ENCODE measurements around the gene BLACAT1.
A peak's percentile ranks its signal among the peaks of the same experiment; 100 is the strongest.
"Not testable (repeated sequence)": the region's sequence is repeated elsewhere in the genome, so short reads cannot be mapped to it uniquely, and the experiment has no call there.

The BLACAT1 gene

DNA sequence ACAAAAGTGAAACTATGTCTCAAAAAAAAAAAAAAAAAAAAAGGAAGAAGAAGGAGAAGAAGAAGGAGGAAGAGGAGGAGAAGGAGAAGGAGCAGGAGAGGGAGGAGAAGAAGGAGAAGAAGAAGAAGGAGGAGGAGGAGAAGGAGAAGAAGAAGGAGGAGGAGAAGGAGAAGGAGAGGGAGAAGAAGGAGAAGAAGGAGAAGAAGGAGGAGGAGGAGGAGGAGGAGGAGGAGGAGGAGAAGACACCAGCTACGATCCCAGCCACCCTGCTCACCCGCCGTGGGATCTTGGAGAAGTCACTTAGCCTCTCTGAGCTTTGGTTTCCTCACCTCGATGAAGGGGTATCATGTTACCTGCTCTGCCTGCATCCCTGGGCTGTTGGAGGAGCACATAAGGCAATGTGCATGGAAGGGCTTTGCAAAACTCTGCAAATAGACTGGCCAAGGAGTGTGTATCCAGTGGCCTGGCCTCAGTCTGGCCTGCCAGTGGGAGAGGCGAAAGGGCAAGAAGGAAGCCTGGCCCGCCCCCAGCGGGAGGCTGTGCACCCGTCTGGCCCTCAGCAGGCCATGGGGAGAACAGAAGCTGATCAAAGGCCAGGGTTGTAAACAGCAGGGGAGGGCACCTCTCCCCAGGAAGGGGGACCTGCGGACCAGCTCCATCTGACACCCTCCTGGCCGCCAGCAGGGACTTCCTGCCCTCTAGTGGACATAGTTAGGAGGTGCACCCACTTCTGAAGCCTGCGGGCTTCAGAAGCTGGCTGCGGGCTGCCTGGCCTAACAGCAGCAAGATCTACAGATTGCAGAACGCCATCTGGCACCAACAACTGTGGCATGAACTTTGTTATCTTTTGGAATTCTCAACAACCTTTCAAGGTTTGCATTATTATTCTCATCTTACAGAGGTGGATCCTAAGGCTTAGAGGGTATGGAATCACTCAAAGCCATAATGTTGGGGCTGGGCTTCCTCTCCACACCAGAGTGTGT lies 29.4 kb upstream of the BLACAT1 start:
- DNase-seq (ENCODE audit: low read depth in 2 of 2): peak; percentile 36 to 39

DNA sequence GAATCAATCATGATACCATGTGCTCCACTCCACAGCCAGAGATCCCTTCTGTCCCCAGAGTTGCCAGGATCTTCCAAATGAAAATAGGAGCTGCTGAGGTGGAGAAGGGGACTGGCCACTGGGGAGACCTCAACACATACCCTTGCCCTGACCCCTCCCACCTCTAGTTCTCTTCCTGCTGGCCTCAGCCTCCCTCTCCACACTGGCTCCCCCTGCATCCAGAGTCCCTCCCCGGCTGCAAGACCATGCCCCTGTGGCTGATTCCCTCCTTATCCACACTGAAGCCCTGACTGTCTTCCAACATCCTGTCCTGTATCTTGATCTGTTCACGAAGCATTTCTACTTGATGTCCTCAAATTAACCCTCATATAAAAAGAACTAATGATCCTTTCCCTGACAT lies 27.5 kb upstream of the BLACAT1 start:
- DNase-seq (ENCODE audit: low read depth in 2 of 2): no peak

DNA sequence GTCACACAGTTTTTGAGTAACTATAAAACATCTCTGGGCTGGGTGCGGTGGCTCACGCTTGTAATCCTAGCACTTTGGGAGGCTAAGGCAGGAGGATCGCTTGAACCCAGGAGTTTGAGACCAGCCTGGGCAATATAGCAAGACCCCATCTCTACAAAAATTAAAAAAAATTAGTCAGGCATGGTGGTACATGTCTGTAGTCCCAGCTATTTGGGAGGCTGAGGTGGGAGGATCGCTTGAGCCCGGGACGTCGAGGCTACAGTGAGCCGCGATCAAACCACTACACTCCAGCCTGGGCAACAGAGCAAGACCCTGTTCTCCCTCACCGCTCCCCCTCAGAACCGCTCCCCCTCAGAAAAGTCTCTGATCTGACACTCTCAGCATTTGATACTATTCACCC lies 26.7 kb upstream of the BLACAT1 start:
- not testable (repeated sequence) for DNase-seq (ENCODE audit: low read depth in 2 of 2)

DNA sequence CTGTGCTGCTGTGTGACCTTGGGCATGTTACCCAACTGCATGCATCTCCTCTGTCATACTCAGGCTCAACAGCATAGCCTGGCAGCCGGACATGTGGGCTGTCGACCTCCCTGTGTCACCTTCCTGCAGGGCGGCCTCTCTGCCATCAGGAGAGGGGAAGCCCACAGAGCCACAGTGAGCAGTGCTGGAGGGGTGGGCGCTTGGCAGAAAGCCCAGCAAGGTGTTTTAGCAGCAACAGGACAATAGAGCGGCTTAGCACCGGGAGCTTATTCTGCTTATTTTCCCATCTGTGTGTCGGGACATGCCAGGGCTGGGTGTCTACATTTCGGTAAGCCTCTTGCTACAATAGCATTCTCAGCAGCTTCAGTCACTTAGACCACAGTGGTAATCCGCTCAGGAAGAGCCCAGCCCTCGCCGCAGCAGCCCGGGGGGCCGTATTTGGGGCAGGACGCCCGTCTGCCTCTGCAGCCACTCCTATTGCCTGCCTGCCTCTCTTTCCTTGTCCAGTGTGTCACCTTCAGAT lies 25.8 kb upstream of the BLACAT1 start:
- no peak for DNase-seq (ENCODE audit: low read depth in 2 of 2)

DNA sequence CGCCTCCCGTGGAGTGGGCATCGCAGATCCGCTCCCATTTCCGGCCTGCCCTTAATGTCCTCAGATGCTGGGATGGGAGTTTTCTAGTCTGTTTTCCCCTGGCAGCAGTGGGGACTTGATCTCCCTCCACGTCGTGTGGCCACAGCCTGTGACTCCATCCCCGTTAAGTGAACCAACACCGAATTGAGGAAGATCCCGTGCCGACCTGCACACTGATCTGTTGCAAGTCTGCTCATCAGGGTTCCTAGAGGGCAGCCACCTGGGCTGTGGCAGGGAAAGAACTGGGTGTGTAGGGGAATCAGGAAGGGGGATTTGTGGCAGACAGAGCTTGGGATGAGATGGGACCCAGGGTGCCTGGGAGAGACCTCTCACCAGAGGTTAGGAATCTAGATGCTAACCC lies 25.4 kb upstream of the BLACAT1 start:
- no peak for DNase-seq (ENCODE audit: low read depth in 2 of 2)

DNA sequence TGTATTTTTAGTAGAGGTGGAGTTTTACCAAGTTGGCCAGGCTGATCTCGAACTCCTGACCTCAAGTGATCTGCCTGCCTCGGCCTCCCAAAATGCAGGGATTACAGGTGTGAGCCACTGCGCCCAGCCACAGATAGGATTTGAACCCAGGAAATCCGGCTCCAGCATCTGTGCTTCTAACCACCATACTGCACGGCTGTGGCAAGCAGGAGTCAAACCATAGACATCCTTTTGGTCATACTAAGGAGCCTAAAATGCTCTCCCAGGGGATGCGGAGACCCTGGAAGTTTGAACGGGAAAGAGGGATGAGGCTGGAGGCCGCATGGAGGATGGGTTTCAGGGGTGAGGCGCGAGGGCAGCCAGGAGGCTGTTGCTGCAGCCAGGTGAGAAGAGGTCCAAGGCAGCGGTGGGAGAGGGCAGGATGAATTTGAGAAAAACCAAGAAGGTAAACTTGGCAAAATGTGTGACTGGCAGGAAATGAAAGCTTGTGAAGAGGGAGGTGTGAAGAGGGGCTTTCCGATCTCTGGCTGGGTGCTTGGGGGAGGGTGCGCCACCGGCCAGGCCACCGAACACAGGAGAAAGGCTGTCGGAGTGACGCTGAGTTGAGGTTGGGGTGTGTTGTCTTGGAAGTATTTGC lies 24.6 kb upstream of the BLACAT1 start:
- no peak for DNase-seq (ENCODE audit: low read depth in 2 of 2)

DNA sequence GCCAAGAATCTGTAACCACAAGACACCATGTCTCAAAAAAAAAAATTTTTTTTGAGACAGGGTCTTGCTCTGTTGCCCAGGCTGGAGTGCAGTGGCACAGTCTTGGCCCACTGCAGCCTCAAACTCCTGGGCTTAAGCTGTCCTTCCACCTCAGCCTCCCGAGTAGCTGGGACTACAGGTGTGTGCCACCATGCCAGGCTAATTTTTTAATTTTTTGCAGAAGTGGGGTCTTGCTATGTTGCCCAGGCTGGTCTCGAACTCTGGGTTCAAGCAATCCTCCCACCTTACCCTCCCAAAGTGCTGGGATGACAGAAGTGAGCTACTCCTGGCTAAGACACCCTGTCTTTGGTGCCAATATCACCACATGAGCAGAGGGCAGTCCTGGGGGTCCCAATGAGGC lies 23.1 kb upstream of the BLACAT1 start:
- not testable (repeated sequence) for DNase-seq (ENCODE audit: low read depth in 2 of 2)

DNA sequence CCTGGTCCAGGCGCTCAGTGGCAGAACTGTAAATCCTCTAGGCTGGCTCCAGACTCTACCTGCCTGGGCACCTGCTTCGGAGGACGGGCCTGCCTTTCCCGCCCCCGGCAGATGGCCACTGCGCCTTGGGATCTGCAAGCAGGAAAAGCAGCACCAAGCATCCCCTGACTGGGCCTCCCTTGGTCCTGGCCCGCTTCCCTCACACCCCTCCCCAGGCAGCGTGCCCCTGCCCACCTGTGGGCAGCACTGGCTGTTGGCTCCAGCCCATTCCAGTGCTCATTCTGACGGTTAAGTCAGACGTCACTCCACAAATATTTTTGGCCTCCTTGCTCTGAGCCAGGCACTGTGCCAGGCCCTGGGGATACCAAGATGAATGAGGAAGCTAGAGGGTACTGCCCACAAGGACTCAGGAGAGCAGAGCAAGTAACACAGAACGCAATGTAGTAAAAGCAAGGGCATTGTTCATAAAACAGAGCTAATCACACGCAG lies 22.0 kb upstream of the BLACAT1 start:
- no peak for DNase-seq (ENCODE audit: low read depth in 2 of 2)

DNA sequence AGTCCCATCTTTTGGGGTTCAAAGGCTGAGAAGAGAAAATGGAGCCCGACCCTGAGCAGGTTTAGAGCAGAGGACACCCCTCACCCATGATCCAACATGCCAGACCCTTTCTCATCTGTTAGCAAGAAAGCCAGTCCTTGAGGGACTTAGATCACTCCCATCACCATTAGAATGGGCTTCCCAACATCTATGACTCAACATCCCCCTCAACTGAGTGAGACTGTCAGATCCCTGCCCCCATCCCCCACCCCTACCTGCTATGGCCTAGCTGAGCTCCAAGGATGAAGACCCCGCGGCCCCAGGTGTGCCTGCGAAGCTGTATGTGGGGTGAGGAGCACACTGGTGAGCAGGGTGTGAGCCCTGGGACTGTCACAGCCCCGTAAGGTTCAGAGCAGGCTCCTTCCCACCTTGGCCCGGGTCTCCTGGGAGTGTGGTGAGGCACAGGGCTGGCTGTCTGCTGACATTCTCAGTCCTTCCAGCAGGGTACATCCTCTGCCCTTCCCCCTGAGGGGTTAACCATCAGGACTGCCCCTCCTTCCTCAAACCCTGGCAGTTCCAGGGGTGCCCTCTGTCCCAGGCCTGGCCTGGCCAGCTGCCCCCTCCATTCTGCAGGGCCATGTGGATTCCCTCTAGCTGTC lies 21.4 kb upstream of the BLACAT1 start:
- DNase-seq (ENCODE audit: low read depth in 2 of 2): no peak

DNA sequence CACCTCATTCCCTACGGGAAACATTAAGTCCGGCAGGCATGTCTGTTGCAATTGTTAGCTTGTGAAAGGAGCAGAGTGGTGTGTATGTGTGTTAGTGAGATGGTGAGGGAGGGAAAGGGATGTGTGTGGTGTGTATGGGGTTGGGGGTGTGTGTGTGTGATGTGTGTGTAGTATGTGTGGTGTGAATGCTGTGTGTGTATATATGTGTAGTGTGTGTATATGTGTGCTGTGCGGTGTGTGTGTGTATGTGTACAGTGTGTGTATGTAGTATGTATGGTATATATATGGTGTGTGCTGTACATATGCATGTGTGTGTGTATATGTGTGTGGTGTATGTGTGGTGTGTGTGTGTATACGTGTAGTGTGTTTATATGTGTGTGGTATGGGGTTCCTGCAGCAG lies 20.8 kb upstream of the BLACAT1 start:
- no peak for DNase-seq (ENCODE audit: low read depth in 2 of 2)

DNA sequence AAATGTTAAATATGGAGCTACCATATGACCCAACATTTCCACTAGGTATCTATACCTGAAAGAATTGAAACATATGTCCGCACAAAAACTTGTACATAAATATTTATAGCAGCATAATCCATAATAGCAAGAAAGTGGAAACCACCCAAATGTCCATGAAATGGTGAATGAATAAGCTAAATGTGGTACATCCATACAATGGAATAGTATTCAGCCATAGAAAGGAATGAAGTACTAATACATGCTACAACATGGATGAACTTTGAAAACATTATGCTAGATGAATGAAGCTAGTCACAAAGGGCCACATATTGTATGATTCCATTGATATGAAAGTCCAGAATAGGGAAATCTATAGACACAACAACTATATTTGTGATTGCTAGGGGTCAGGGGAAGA lies 20.0 kb upstream of the BLACAT1 start:
- no peak for DNase-seq (ENCODE audit: low read depth in 2 of 2)

DNA sequence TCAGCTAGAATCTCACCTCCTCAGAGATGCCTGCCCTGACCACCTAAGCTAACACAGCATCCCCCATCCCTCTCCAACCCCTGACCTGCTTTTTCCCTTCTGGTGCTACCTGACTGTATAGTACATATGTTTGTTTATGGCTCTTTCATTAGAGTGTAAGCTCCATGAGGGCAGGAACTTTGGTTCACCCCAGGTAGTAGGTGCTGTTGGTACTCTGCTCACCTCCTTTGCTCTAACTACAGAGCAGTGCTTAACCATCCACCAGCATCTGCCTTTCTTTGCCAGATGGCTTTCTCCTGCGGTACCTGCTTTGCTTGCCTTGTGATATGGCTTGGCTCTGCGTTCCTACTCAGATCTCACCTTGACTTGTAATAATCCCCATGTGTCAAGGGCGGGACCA lies 18.7 kb upstream of the BLACAT1 start:
- no peak for DNase-seq (ENCODE audit: low read depth in 2 of 2)

DNA sequence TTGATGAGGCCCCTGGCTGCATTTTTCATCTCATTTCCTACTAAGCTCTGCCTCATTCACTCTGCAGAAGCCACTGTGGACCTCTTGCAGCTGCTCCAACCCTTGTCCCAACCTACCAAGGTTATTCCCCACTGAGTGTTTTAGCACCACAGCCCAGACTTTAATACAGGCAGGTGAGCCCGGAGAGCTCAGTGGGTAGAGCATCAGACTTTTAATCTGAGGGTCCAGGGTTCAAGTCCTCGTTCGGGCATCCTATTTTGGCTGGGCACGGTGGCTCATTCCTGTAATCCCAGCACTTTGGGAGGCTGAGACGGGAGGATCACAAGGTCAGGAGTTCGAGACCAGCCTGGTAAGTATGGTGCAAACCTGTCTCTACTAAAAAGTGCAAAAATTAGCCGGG lies 18.1 kb upstream of the BLACAT1 start:
- DNase-seq (ENCODE audit: low read depth in 2 of 2): no peak

DNA sequence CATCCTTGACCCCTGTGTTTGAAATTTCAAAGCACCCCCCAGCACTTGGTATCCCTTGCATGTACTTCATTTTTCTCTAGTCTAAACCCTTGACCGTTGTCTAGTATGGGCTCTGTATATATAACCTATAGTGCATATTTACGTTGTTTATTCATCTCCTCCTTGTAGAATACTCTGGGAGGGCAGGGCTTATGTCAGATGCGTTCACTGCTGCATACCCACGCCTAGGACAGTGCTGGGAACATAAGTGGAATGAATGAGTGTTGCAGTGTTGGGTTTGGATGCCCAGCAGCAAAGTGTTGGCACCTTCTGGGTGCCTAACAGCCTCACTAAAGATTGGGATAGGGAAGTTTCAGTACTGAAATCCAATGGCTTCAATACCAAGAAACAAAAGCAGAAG lies 17.6 kb upstream of the BLACAT1 start:
- DNase-seq (ENCODE audit: low read depth in 2 of 2): no peak

DNA sequence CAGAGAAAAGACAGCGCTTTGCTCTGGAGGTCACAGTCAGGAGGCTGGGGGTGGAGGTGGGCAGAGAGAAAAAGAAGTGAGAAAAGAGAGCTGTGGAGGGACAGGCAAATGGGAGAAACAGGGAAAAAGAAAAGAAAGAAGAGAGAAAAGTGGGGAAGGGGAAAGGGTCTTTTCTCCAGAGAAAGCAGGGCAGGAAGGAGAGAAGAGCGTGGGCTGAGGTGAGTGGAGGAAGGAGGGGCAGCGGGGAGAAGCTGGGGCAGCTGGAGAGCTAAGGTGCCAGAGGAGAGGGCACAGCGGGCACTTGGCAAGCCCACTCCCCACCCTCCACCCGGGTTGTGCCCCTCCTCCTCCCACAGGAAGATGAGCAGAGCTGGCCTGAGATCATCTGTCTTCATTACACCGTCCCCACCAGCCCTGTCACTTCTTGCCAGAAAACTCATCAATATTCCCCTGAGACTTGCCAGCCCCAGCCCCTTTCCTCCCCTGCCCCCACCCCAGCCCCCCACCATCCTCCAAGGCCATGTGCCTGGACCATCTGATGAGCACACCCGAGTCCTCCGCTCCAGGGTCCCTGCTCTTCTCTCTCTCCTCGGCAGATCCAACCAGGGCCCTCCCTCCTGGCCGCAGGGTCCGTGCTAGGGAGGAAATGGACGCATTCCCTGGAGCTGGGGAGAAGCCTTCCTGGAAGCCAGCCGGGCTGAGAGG lies 17.0 kb upstream of the BLACAT1 start:
- DNase-seq (ENCODE audit: low read depth in 2 of 2): no peak

DNA sequence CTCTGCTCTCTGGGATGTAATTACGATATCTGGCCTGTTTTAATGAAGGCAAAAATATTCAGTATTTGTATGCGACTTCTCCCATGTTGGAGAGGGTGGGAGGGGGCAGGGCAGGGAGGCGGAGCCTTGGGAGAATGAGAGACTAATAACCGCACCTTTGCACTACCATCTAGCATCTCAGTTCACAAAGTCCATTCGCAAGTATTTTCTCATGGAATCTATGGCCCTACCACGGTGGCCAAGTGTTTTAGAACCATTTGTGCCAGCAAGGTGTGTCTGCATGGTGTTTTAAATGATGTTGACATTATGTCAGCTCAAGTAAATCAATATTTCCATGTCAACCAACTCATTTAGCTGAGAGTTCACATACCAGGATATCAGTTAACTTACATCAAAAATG lies 14.3 kb upstream of the BLACAT1 start:
- DNase-seq (ENCODE audit: low read depth in 2 of 2): no peak

DNA sequence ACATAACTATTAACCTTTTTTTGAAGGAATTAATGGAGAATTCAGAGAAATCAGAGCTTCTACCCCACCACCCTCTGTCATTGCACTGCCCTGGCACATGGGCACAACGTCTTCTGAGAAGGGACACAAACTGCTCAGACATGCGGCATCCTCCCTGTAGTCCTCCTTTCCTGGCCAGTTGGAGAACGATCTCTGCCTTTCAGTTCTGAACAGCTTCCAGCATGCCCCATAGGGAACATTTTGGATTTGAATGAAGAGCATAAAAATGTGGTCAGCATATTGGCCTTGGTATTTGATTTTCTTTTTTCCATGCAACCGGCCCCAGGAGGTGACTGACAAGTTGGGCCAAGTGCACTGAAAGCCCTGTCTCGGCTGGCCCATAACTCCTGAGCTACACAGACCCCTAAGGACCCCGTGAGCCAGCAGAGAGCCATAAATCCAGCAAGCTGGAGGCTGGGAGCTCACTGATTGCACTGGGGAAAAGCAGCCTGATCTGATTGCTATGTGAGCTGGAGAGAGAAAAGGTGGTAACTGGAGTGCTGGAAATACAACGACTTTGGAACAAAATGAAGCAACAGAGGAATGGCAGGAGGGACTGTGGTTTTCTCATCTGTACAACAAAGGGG lies 10.9 kb upstream of the BLACAT1 start:
- DNase-seq (ENCODE audit: low read depth in 2 of 2): no peak

DNA sequence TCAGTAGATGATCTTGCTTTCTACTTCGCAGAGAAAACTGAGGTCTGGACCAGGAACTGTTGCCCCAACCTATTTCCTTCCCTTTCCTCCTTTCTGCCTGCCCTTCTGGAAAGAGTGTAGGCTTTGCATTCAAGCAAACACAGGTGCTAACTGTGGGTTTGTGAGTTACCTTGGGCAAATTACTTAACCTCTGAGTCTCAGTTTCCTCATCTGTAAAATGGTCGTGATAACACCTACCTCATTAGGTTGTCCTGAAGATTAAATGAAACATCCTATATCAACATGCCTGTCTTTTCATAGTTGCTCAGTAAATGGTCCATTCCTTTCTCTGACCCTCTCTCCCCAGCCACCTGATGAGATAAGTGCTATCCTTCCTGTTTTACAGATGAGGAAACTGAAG lies 9.5 kb upstream of the BLACAT1 start:
- DNase-seq (ENCODE audit: low read depth in 2 of 2): no peak

DNA sequence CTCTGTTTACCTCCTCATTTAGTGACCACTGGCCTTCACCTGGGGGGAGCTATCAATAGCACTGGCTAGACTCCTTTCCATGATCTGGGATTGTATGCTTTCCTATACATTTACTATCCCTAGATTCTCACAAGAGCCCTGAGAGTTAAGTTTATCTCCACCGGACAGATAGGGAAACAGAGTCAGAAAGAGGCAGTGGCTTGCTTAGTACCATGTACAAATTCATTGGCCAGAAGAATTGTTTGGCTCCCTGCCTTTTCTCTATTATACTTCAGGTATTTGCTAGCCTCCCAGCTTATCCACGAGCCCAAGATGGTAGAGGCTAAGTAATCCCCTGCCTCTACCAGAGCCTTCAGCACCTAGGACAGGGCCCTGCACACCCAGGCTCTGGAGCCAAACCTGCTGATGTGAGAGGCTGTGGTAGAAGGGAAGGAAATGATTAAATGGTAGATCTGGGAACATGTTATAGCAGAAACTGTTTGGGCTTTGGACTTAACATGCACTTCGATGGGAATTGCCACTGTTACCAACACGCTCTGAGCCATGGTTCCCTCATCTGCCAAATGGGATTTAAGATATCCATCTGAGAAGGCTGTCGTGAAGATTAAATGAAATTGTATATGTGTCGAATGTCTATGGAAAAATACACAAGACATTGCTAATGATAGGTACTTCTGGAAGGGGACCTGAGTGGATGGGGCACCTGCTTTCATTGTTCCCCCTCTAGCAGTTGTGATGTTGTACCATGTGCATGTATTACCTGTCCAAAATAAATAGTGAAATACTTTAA lies 3.1 kb upstream of the BLACAT1 start:
- DNase-seq (ENCODE audit: low read depth in 2 of 2): no peak

Data from stimulated activated CD8-positive, alpha-beta memory T cell treated with anti-CD3 and anti-CD28 coated beads, Interleukin-2, amount 100 ng/mL, for 1 hour (primary cell).